ENCODE data around the gene PRIM2.
"Not testable (repeated sequence)": the region's sequence is repeated elsewhere in the genome, so short reads cannot be mapped to it uniquely, and the experiment has no call there.

- TF ChIP-seq CTCF, POLR2A (IDR thresholded peaks at IDR 0.05): not testable (repeated sequence)
Measured at GRCh38 chr6:57486494-57487081, 169.2 kb downstream of the PRIM2 start.
